Measurements from ENCODE around the gene VOPP1.

VOPP1 gene

GRCh38 chr7:55557666-55558188 lies 14.6 kb downstream of the VOPP1 start:
- H3K27ac ChIP-seq: no peak overlapping the region

GRCh38 chr7:55556492-55556891 lies 15.8 kb downstream of the VOPP1 start:
- TF ChIP-seq CTCF (IDR thresholded peaks at IDR 0.05) (no peak), ZFX (IDR thresholded peaks at IDR 0.05; ENCODE audit: borderline replicate concordance) (no peak)
- H3K27ac ChIP-seq: no peak overlapping the region

More at GRCh38 chr7:55557666-55558188, 14.6 kb downstream of the VOPP1 start:
- TF ChIP-seq CTCF (IDR thresholded peaks at IDR 0.05): no peak
- no peak for TF ChIP-seq ZFX (IDR thresholded peaks at IDR 0.05; ENCODE audit: borderline replicate concordance)

GRCh38 chr7:55556031-55556430 lies 16.3 kb downstream of the VOPP1 start:
- H3K27ac ChIP-seq: no peak overlapping the region
- TF ChIP-seq CTCF (IDR thresholded peaks at IDR 0.05): no peak
- no peak for TF ChIP-seq ZFX (IDR thresholded peaks at IDR 0.05; ENCODE audit: borderline replicate concordance)

GRCh38 chr7:55555160-55555559 lies 17.1 kb downstream of the VOPP1 start:
- no peak for TF ChIP-seq CTCF (IDR thresholded peaks at IDR 0.05)
- no peak for TF ChIP-seq ZFX (IDR thresholded peaks at IDR 0.05; ENCODE audit: borderline replicate concordance)
- no peak overlapping the region for H3K27ac ChIP-seq

GRCh38 chr7:55554038-55554437 lies 18.3 kb downstream of the VOPP1 start:
- TF ChIP-seq CTCF (IDR thresholded peaks at IDR 0.05) (no peak), ZFX (IDR thresholded peaks at IDR 0.05; ENCODE audit: borderline replicate concordance) (no peak)
- H3K27ac ChIP-seq: no peak overlapping the region

GRCh38 chr7:55553024-55553345 lies 19.3 kb downstream of the VOPP1 start:
- H3K27ac ChIP-seq: no peak overlapping the region
- TF ChIP-seq ZFX (IDR thresholded peaks at IDR 0.05; ENCODE audit: borderline replicate concordance): no peak
- no peak for TF ChIP-seq CTCF (IDR thresholded peaks at IDR 0.05)

- TF ChIP-seq CTCF (IDR thresholded peaks at IDR 0.05): no peak
- no peak for TF ChIP-seq ZFX (IDR thresholded peaks at IDR 0.05; ENCODE audit: borderline replicate concordance)
- H3K27ac ChIP-seq: no peak overlapping the region
Observed at GRCh38 chr7:55552320-55553023, 19.8 kb downstream of the VOPP1 start.

All from 22Rv1 (cell line).